Mononuclear cell (primary cell): ENCODE results near the gene AIF1. TPM values are rescaled to one million over a fixed set of nuclear protein-coding genes. Genes with fewer than 3 reads are reported as not detected.

ENCODE experiments used
- H3K27me3 ChIP-seq: 2 replicates; pipeline ENCODE4 v1.6.0; 2011; ENCODE audit warnings: low read length, control low read depth; ENCODE audit not compliant: insufficient read depth
- H3K4me1 ChIP-seq: 2 replicates; pipeline ENCODE4 v1.5.1; 2011; ENCODE audit warnings: mild to moderate bottlenecking, low read length, control low read depth; ENCODE audit not compliant: insufficient read depth
- H3K4me3 ChIP-seq: 2 replicates; pipeline ENCODE4 v1.5.1; 2011; ENCODE audit warnings: mild to moderate bottlenecking, low read length, moderate library complexity
- H3K9me3 ChIP-seq: 2 replicates; pipeline ENCODE4 v1.5.1; 2011; ENCODE audit warnings: low read depth, mild to moderate bottlenecking, control low read depth, low read length
- total RNA-seq: library from RNA; depleted of rRNA; stranded (reverse); fragments of >200 nt; gene quantifications from one replicate; pipeline ENCODE4 v1.2.3, GENCODE V29; 2012

AIF1 gene
- total RNA-seq, 1 donor, result 245 TPM

DNA sequence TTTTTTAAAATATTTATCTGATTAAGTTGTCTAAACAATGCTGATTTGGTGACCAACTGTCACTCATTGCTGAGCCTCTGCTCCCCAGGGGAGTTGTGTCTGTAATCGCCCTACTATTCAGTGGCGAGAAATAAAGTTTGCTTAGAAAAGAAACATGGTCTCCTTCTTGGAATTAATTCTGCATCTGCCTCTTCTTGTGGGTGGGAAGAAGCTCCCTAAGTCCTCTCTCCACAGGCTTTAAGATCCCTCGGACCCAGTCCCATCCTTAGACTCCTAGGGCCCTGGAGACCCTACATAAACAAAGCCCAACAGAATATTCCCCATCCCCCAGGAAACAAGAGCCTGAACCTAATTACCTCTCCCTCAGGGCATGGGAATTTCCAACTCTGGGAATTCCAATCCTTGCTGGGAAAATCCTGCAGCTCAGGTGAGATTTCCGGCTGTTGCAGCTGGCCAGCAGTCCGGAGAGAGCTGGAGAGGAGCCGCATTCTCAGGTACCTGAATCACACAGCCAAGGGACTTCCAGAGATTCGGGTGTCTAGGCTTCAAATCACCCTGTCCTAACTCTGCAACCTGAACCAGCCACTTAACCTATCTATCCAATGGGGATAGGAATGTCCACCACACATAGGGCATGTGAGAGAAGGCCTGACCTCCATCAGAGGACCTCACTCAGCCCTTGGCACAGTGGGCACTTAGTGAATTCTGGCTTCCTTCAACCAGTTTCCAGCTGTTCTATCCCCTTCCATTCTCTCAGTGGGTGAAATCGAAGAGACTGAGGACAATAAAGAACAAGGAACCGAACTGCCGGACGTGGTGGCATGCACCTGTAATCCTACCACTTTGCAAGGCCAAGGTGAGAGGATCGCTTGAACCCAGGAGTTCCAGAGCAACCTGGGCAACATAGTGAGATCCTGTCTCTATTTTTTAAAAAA lies 36.6 kb upstream of the AIF1 start:
- Histone ChIP-seq H3K9me3 (no peaks in the 10 kb centered on the region), H3K4me3 (no peak overlapping the region), H3K4me1 (peaks cover 87% of the 10 kb centered on the region), H3K27me3 (no peaks in the 10 kb centered on the region)

GRCh38 chr6:31579119-31579505 lies 35.9 kb upstream of the AIF1 start:
- Histone ChIP-seq H3K4me1 (peaks cover 87% of the 10 kb centered on the region), H3K4me3 (no peak overlapping the region), H3K9me3 (no peaks in the 10 kb centered on the region), H3K27me3 (no peaks in the 10 kb centered on the region)

- peak overlapping the region; percentile 85 for H3K4me3 ChIP-seq
- no peaks in the 10 kb centered on the region for H3K9me3 ChIP-seq
- H3K27me3 ChIP-seq, result no peaks in the 10 kb centered on the region
- H3K4me1 ChIP-seq, result peaks cover 87% of the 10 kb centered on the region
Observed at GRCh38 chr6:31579546-31580437, 35.2 kb upstream of the AIF1 start.

GRCh38 chr6:31580438-31580740 lies 34.6 kb upstream of the AIF1 start:
- Histone ChIP-seq H3K27me3 (no peaks in the 10 kb centered on the region), H3K4me1 (peaks cover 88% of the 10 kb centered on the region), H3K9me3 (no peaks in the 10 kb centered on the region), H3K4me3 (peak overlapping the region; percentile 85)

DNA sequence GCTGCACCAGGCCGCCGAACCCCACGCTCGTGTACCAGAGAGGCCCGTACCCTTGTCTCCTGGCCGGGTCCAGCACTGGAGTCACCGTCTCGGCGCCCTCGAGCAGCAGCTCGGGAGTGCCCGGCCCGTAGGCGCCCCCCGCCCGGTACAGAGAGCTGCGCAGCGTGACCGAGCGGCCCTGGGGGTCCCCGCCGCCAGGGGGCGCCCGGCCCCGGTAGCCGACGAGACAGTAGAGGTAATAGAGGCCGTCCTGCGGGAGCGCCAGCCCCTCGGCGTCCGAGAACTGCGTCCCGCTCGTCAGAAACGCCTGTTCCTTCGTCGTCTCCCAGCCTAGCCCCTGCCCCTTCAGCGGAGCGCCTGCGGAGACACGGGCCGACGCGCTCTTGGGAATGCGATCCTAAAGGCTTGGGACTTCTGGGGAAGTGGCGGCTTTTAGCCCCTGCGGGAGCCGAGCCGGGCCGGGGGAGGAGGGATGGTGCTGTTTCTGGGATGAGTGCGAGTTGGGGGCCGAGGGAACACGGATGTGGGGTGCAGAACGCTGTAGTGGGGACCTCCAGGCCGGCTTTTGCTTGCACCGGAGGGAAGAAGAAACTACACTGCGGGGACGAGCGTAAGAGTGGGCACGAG lies 34.1 kb upstream of the AIF1 start:
- no peaks in the 10 kb centered on the region for H3K9me3 ChIP-seq
- H3K4me1 ChIP-seq, result peaks cover 89% of the 10 kb centered on the region
- H3K27me3 ChIP-seq, result no peaks in the 10 kb centered on the region
- peak overlapping the region; percentile 85 for H3K4me3 ChIP-seq

- no peaks in the 10 kb centered on the region for H3K9me3 ChIP-seq
- H3K4me3 ChIP-seq, result peak overlapping the region; percentile 85
- no peaks in the 10 kb centered on the region for H3K27me3 ChIP-seq
- H3K4me1 ChIP-seq, result peaks cover 89% of the 10 kb centered on the region
Observed at GRCh38 chr6:31581434-31582229, 33.4 kb upstream of the AIF1 start.

DNA sequence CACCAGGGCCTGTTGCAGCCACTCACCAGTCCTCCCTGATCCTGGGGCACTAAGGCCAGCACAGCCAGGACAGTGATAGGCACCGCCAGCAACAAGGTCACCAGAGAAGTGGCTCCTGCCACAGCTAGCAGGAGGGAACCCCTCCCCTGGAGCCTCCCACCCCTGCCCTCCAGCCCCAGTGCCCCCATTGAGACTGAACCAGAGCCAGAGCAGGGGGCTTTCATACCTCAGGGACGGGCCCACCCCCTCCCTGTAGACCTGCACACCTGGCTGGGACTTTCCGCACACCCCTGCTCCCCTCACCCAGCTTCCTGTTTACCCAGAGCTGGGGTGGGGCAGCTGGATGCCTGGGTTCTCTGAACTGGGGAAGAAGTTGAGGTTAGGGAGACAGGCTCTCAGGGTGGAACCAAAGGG lies 32.8 kb upstream of the AIF1 start, which contains the start of gene LTB:
Gene LTB (minus strand): TSS at position 195 of the 414 bp plus-strand sequence. CDS start 7 bp downstream, at position 188.
- Histone ChIP-seq H3K9me3 (no peaks in the 10 kb centered on the region), H3K27me3 (no peaks in the 10 kb centered on the region), H3K4me1 (peaks cover 89% of the 10 kb centered on the region), H3K4me3 (peak within 1 kb of the TSS; percentile 85)

DNA sequence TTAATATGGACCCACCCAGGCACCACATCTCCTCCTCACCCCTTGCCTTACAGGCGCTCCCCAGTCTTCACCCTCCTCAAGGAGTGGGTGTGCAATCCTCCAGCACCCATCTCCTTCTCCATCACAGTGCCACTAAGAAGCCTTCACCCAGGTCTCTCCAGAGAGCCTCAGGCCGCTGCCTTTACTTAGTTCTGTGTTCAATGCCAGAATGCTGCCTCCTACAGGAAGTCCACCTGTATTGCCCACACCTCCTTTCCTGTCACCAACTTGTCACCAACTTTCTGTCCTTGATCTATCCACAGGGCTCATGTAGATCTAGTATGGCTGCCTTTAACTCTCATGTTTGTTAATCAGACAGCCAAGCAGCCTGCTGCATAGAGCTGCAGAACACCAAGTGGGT lies 29.5 kb upstream of the AIF1 start:
- Histone ChIP-seq H3K27me3 (no peaks in the 10 kb centered on the region), H3K9me3 (no peaks in the 10 kb centered on the region), H3K4me1 (peaks cover 84% of the 10 kb centered on the region), H3K4me3 (no peak overlapping the region)

DNA sequence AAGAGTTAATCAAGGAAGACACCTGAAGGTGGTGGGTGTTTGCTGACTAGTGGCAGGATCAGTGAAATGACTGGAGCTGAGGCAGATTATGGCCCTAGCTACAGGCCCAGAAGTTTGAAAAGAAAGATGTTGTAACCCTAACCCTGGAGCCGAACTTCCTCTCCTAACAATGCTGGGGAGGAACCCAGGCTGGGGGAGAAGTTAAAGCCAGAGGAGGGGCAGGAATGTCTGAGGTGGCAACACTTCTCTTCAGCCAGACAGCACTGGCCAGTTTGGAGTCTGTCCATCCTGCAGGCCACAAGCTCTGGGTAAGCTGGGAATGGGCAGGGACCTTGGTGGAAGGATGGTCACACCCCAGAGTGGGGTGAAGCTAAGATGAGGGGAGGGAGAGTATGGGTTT lies 29.0 kb upstream of the AIF1 start, which contains the start of gene LST1:
Gene LST1 (plus strand): TSS at position 270 of the 400 bp plus-strand sequence. CDS start 1,023 bp downstream, outside the sequence.
- Histone ChIP-seq H3K27me3 (no peaks in the 10 kb centered on the region), H3K4me3 (peak within 1 kb of the TSS; percentile 64)

DNA sequence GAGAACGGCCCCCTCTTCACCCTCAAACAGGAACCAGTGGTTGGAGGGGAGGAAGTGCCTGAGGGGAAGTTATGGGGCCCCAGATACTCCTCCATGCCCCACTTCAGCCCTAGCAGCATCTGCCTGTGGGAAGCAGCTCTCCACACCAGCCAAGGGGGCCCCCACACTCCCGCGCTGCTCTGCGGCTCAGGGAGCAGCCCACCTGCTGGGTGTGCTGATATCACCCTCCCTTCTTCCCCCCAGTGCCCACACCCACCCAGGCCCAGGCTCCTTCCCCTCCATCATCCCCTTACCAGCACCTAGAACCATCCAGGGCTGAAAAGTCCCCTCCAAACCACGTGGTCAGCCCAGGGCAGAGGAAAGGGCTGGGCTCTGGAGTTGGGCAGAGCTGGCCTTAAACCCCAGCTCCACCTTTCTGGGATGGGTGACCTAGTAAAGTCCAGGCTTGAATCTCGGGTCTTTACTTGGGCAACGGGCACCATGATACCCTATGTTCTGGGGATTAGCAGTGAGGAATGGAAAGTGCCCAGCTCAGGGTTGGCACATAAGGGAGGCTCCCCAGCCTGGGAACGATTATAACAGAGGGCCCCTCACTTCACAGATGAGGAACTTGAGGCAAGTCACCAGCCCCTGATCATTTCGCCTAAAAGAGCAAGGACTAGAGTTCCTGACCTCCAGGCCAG lies 28.3 kb upstream of the AIF1 start:
- Histone ChIP-seq H3K4me1 (peaks cover 86% of the 10 kb centered on the region), H3K4me3 (peak overlapping the region; percentile 64), H3K27me3 (no peaks in the 10 kb centered on the region), H3K9me3 (no peaks in the 10 kb centered on the region)

More for the DNA sequence above, 29.0 kb upstream of the AIF1 start, which contains the start of gene LST1:
- H3K4me1 ChIP-seq, result peaks cover 83% of the 10 kb centered on the region
- no peaks in the 10 kb centered on the region for H3K9me3 ChIP-seq

GRCh38 chr6:31587791-31588777 lies 26.9 kb upstream of the AIF1 start:
- Histone ChIP-seq H3K4me3 (peak overlapping the region; percentile 64), H3K9me3 (no peaks in the 10 kb centered on the region), H3K4me1 (peaks cover 86% of the 10 kb centered on the region), H3K27me3 (no peaks in the 10 kb centered on the region)

DNA sequence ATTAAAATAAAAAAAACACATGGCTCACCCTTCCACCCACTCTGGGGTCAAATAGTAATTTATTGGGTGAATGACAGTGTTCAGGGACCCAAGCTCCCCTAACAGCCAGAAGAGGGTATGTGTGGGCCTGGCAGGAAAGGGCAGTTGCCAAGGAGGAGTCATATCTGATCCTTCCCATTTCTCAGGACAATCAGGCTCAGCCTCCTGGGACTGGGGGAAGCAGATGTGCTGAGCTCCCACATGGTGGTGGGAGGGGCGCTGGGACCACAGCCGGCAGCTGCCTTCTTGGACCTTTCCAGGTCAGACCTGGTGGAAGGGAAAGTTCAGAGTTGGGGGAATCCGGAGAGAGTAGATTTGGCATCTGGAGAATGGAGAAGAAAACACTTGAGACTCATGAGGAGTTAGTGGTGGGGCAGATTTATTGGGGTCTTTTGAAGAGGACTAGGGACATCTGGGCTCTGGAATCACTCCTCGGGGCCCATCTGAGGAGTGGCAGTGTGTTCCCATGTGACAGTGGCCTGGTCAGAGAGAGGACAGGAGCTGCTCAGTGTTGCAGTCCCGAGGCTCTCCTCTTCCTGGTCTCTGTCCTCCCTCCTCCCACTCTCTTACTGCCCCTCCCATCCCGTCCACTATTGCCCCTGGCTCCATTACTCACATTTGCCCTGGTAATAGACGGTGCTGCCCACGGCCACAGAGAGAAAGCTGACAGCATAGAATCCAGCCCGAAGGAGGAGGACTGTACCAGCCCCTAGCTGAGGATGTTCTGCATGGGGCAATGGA lies 26.0 kb upstream of the AIF1 start:
- peaks cover 86% of the 10 kb centered on the region for H3K4me1 ChIP-seq

More for the DNA sequence above, 26.0 kb upstream of the AIF1 start:
- Histone ChIP-seq H3K27me3 (no peaks in the 10 kb centered on the region), H3K4me3 (peak overlapping the region; percentile 64), H3K9me3 (no peaks in the 10 kb centered on the region)
